GM18951 (cell line): ENCODE measurements around the gene CAPRIN1.
"Not testable (repeated sequence)": the region's sequence is repeated elsewhere in the genome, so short reads cannot be mapped to it uniquely, and the experiment has no call there.

Experiments
- POLR2A ChIP-seq: IDR thresholded peaks from 4 replicates; pipeline ENCODE4 v1.6.1; 2011; ENCODE audit warnings: mild to moderate bottlenecking; ENCODE audit not compliant: insufficient read length, insufficient read depth; ENCODE audit errors: extremely low read depth
- in situ Hi-C: fragments of 300-500 bp; cut with MboI; formaldehyde crosslinking; loops from one replicate; pipeline ENCODE4 v1.12.0; 2022; ENCODE audit warnings: low sequenced_read_pairs, mixed read lengths, inconsistent platforms; ENCODE audit not compliant: unreplicated experiment

Gene CAPRIN1

GRCh38 chr11:34056672-34057071 is 5.1 kb downstream of the CAPRIN1 start:
- no peak for TF ChIP-seq POLR2A
- in situ Hi-C loops: no loop called here

GRCh38 chr11:34063061-34063795 is 11.7 kb downstream of the CAPRIN1 start:
- in situ Hi-C loops: no loop called here
- TF ChIP-seq POLR2A: no peak

GRCh38 chr11:34064291-34064690 is 12.8 kb downstream of the CAPRIN1 start:
- no peak for TF ChIP-seq POLR2A
- in situ Hi-C loops: no loop called here

GRCh38 chr11:34065505-34066203 is 14.1 kb downstream of the CAPRIN1 start:
- TF ChIP-seq POLR2A: no peak
- in situ Hi-C loops: no loop called here

GRCh38 chr11:34066766-34067165 is 15.2 kb downstream of the CAPRIN1 start:
- in situ Hi-C loops: not testable (repeated sequence)

GRCh38 chr11:34067383-34068065 is 16.0 kb downstream of the CAPRIN1 start:
- no peak for TF ChIP-seq POLR2A

GRCh38 chr11:34068111-34068510 is 16.6 kb downstream of the CAPRIN1 start:
- in situ Hi-C loops: no loop called here
- TF ChIP-seq POLR2A: no peak

More at GRCh38 chr11:34067383-34068065, 16.0 kb downstream of the CAPRIN1 start:
- in situ Hi-C loops: no loop called here

GRCh38 chr11:34071306-34071705 is 19.8 kb downstream of the CAPRIN1 start:
- in situ Hi-C loops: not testable (repeated sequence)

GRCh38 chr11:34072041-34072440 is 20.5 kb downstream of the CAPRIN1 start:
- in situ Hi-C loops: no loop called here
- no peak for TF ChIP-seq POLR2A

- in situ Hi-C loops: no loop called here
- no peak for TF ChIP-seq POLR2A
Observed at GRCh38 chr11:34072832-34073231, 21.3 kb downstream of the CAPRIN1 start.

GRCh38 chr11:34074391-34074790 is 22.9 kb downstream of the CAPRIN1 start:
- no peak for TF ChIP-seq POLR2A
- in situ Hi-C loops: no loop called here

GRCh38 chr11:34075178-34075820 is 23.8 kb downstream of the CAPRIN1 start:
- no peak for TF ChIP-seq POLR2A
- in situ Hi-C loops: no loop called here

- no peak for TF ChIP-seq POLR2A
- in situ Hi-C loops: no loop called here
Observed at GRCh38 chr11:34080609-34081008, 29.1 kb downstream of the CAPRIN1 start.
